ENCODE results near the gene PKNOX2. TPM values are rescaled to one million over a fixed set of nuclear protein-coding genes. Genes with fewer than 3 reads are reported as not detected.

The PKNOX2 gene
- total RNA-seq, 1 donor from 2014 or later, result 17.8 TPM

GRCh38 chr11:125233116-125233515 lies 68.6 kb downstream of the PKNOX2 start:
- Histone ChIP-seq H3K4me1 (no peaks in the 10 kb centered on the region), H3K4me3 (no peak overlapping the region), H3K27ac (no peak overlapping the region), H3K9me3 (no peaks in the 10 kb centered on the region), H3K36me3 (no peaks in the 10 kb centered on the region), H3K27me3 (no peaks in the 10 kb centered on the region)
- no peak for TF ChIP-seq CTCF (IDR thresholded peaks at IDR 0.05)
- DNase-seq, result no peak
- no peak for ATAC-seq
- intact Hi-C loops (cut with DNase I), result no loop called here

- H3K27ac ChIP-seq, result no peak overlapping the region
- DNase-seq (no peak), ATAC-seq (no peak)
- TF ChIP-seq CTCF (IDR thresholded peaks at IDR 0.05), result no peak
- H3K36me3 ChIP-seq, result no peaks in the 10 kb centered on the region
- H3K4me3 ChIP-seq, result no peak overlapping the region
- H3K27me3 ChIP-seq, result no peaks in the 10 kb centered on the region
- no peaks in the 10 kb centered on the region for H3K9me3 ChIP-seq
- intact Hi-C loops (cut with DNase I), result no loop called here
- H3K4me1 ChIP-seq, result no peaks in the 10 kb centered on the region
These were observed 69.3 kb downstream of the PKNOX2 start for GRCh38 chr11:125233736-125234275.

GRCh38 chr11:125235071-125235471 lies 70.5 kb downstream of the PKNOX2 start:
- intact Hi-C loops (cut with DNase I), result no loop called here
- Histone ChIP-seq H3K27ac (no peak overlapping the region), H3K9me3 (no peaks in the 10 kb centered on the region), H3K27me3 (no peaks in the 10 kb centered on the region), H3K36me3 (no peaks in the 10 kb centered on the region), H3K4me1 (no peaks in the 10 kb centered on the region), H3K4me3 (no peak overlapping the region)
- no peak for TF ChIP-seq CTCF (IDR thresholded peaks at IDR 0.05)
- no peak for ATAC-seq
- DNase-seq, result no peak

- Histone ChIP-seq H3K27ac (no peak overlapping the region), H3K9me3 (no peaks in the 10 kb centered on the region), H3K4me3 (no peak overlapping the region), H3K36me3 (no peaks in the 10 kb centered on the region), H3K27me3 (no peaks in the 10 kb centered on the region), H3K4me1 (no peaks in the 10 kb centered on the region)
- TF ChIP-seq CTCF (IDR thresholded peaks at IDR 0.05), result no peak
- ATAC-seq (no peak), DNase-seq (no peak)
- intact Hi-C loops (cut with DNase I), result no loop called here
These were observed 71.7 kb downstream of the PKNOX2 start for GRCh38 chr11:125236072-125236825.

GRCh38 chr11:125239585-125240560 lies 75.3 kb downstream of the PKNOX2 start:
- no peaks in the 10 kb centered on the region for H3K27me3 ChIP-seq
- H3K4me3 ChIP-seq, result no peak overlapping the region
- no peaks in the 10 kb centered on the region for H3K36me3 ChIP-seq
- H3K27ac ChIP-seq, result no peak overlapping the region
- ATAC-seq, result no peak
- H3K4me1 ChIP-seq, result no peaks in the 10 kb centered on the region
- TF ChIP-seq CTCF (IDR thresholded peaks at IDR 0.05), result no peak
- intact Hi-C loops (cut with DNase I), result no loop called here
- DNase-seq, result no peak
- no peaks in the 10 kb centered on the region for H3K9me3 ChIP-seq

All from upper lobe of right lung (tissue), 1 donor.